IPS-NIHi7 (cell line): Measurements from ENCODE around the gene SLC35E4.
"Not testable (repeated sequence)": the region's sequence is repeated elsewhere in the genome, so short reads cannot be mapped to it uniquely, and the experiment has no call there.

Experiments
- DNase-seq: peaks from one replicate; pipeline ENCODE4 v3.0.0; 2012; ENCODE audit warnings: mixed read lengths; ENCODE audit errors: extremely low spot score

SLC35E4 gene

GRCh38 chr22:30650508-30651116 lies 15.0 kb downstream of the SLC35E4 start:
- no peak for DNase-seq

GRCh38 chr22:30652852-30653251 lies 17.3 kb downstream of the SLC35E4 start:
- no peak for DNase-seq

GRCh38 chr22:30654361-30654760 lies 18.8 kb downstream of the SLC35E4 start:
- no peak for DNase-seq

- peak; percentile 25 for DNase-seq
Observed at GRCh38 chr22:30655532-30655931, 20.0 kb downstream of the SLC35E4 start.

- no peak for DNase-seq
Observed at GRCh38 chr22:30662040-30662439, 26.5 kb downstream of the SLC35E4 start.

GRCh38 chr22:30664798-30665197 lies 29.2 kb downstream of the SLC35E4 start:
- no peak for DNase-seq

GRCh38 chr22:30665266-30665665 lies 29.7 kb downstream of the SLC35E4 start:
- no peak for DNase-seq

- no peak for DNase-seq
Observed at GRCh38 chr22:30665786-30666185, 30.2 kb downstream of the SLC35E4 start.

- no peak for DNase-seq
Observed at GRCh38 chr22:30667107-30667493, 31.5 kb downstream of the SLC35E4 start.

- peak; percentile 99 for DNase-seq
Observed at GRCh38 chr22:30667494-30668385, 32.2 kb downstream of the SLC35E4 start, which contains the start of gene DUSP18. DUSP18 (minus strand) TSS chr22:30667875; CDS start chr22:30664003, 3,872 bp downstream.

- DNase-seq = peak; percentile 32
Observed at GRCh38 chr22:30668386-30668710, 32.8 kb downstream of the SLC35E4 start.

- DNase-seq = no peak
Observed at GRCh38 chr22:30671071-30671470, 35.5 kb downstream of the SLC35E4 start.

GRCh38 chr22:30673136-30673535 lies 37.6 kb downstream of the SLC35E4 start:
- no peak for DNase-seq

- DNase-seq = no peak
Observed at GRCh38 chr22:30674482-30674881, 38.9 kb downstream of the SLC35E4 start.

GRCh38 chr22:30675436-30675835 lies 39.9 kb downstream of the SLC35E4 start:
- DNase-seq = no peak

GRCh38 chr22:30676565-30676964 lies 41.0 kb downstream of the SLC35E4 start:
- DNase-seq = not testable (repeated sequence)

GRCh38 chr22:30679895-30680690 lies 44.5 kb downstream of the SLC35E4 start:
- DNase-seq = not testable (repeated sequence)

- no peak for DNase-seq
Observed at GRCh38 chr22:30680991-30681770, 45.6 kb downstream of the SLC35E4 start.

GRCh38 chr22:30681831-30682230 lies 46.2 kb downstream of the SLC35E4 start:
- no peak for DNase-seq

GRCh38 chr22:30685178-30685577 lies 49.6 kb downstream of the SLC35E4 start:
- DNase-seq = no peak

GRCh38 chr22:30687358-30687757 lies 51.8 kb downstream of the SLC35E4 start:
- no peak for DNase-seq

- DNase-seq = no peak
Observed at GRCh38 chr22:30689622-30690021, 54.0 kb downstream of the SLC35E4 start.
